SH-SY5Y (cell line): ENCODE measurements around the gene COX7B2.

Source experiments
- GATA2 ChIP-seq: IDR thresholded peaks from 2 replicates; pipeline ENCODE4 v1.6.1; 2011; ENCODE audit warnings: mild to moderate bottlenecking, low read depth, low read length
- GATA3 ChIP-seq: IDR thresholded peaks from 2 replicates; pipeline ENCODE4 v1.6.1; 2011; ENCODE audit warnings: low read depth, mild to moderate bottlenecking, low read length, moderate library complexity

Gene COX7B2

DNA sequence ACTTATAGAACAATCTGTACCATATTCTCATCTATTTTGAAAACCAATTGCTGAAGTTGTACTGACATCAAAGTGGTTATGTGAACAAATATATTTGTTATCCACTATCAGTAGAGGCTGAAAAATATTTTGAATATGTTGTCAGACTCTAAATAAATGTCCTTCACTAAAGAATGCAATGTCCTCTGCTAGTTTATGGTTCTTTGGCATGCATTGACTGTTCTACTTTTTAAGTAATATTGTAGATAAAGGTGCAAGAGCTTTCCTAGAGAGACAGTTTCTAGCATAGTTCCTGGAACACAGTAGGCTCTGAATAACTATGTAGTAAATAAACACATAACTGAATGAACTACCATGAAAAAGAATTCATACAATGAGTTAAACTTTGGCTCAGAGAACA, 18.2 kb upstream of the COX7B2 start:
- TF ChIP-seq GATA2 (no peak), GATA3 (no peak)

DNA sequence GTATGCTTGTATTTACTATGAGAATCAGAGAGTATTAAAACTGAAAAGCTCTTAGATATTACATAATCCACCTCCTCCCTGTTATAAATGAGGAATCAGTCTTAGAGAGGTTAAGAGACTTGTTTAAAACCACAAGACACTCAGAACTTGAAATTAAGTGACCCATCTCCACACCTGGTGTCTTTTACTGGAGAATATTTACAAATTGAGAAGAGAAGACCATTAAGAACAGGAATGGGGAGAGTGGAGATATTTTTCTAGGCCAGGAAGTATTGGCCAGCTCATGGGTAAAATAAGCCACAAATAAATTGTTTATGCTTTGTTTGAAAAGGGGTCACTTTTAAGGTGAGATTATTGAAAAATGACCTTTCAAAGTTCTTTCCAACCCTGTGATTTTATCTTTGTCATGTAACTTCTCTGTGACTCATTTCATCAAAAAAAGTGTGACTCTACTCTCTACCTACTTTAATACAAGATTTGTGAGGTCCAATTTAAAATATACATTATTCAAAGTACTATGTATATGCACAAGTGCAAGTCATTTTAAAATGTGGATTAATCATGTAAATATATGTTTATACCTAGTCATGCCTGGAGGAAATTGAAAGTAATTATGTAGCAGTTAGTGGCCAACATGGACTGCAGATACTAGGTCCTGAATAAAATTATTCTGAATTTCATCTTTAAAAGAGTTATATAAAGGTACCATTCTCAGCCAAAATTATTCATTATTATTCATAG, 15.9 kb upstream of the COX7B2 start:
- TF ChIP-seq GATA2 (no peak), GATA3 (no peak)

DNA sequence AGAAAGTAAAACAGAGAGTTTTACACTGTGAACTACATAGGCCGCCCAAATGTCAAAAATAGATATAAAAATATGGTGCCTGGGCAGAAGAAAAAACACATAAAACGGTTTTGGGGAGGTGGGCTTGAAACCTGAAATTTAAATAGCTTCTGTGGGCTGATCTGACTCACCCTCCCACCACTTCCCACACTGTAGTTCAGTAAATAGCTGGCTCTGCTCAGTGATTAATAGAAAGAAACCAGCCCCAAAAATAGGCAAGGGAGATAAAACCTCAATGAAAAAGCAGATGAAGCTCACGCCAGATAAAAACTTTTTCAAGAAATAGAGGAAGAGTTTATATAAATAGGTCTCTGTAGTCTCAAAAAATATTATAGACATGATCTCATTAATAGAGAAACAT, 13.2 kb upstream of the COX7B2 start:
- TF ChIP-seq GATA2 (no peak), GATA3 (no peak)

DNA sequence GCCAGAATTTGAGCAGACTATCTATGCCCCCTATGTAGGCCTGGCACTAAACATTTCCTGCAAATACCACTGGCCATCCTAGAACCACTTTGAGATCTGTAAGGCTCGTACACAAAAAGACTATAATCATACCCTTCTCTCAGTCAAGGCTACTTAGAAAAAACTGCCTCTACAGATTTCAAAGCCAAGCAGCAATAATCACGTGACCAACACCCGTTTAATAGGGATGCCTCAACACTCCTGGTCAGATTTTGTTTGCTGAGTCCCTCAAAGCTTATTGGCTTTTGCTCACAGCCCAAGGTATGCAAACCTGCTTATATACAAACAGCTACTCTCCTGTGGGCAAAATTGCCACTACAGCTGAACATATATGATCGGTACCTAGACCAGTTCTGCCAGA, 897 bp downstream of the COX7B2 start:
- TF ChIP-seq GATA3 (no peak), GATA2 (no peak)

DNA sequence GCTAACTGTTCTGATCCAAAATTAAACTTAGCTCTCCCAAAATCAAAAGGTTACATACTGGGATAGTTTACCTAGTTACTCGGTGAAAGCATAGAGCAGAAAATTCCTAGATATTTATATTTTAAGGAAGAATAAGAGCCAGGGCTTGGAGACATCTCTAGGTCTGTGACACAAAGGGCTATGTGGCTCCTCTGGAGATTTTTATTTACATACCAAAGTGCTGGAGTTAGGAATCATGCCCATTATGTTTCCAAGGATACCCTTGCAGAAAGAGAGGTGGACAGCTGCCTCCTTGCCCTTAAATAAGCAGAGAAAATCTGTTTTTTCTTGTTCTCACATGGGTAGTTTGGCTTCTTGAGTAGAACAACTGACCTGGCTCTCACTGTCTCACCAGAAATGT, 9.0 kb downstream of the COX7B2 start:
- TF ChIP-seq GATA2 (no peak), GATA3 (no peak)

DNA sequence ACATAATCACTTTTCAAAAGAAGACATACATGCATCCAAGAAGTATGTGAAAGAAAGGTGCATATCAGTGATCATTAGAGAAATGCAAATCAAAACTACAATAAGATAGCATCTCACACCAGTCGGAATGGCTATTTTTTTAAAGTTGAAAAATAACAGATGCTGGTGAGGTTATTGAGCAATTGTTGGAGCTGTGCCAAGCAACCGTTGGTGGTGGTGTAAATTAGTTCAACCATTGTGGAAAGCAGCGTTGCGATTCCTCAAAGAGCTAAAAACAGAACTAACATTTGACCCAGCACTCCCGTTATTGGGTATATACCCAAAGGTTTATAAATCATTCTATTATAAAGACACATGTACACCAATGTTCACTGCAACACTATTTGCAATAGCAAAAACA, 14.2 kb downstream of the COX7B2 start:
- no peak for TF ChIP-seq GATA2
- no peak for TF ChIP-seq GATA3

DNA sequence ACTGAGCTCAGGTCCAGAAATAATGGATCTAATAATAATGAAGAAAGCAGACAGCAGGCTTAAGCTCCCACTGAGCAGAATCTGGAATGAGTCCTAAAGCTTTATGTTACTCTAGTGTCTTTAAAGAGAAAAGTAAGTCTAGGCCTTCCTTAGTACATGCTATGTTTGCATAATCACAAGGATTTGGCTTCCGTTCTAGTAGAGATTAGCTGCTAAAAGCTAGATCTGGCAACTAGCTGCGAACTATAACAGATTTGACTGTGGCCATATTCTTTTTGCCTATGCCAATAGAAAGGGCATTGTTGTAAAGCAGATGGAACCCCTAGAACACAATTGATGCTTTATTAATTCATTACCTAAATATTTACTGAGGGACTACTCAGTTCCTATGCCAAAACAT, 19.0 kb downstream of the COX7B2 start:
- no peak for TF ChIP-seq GATA2
- TF ChIP-seq GATA3: no peak

DNA sequence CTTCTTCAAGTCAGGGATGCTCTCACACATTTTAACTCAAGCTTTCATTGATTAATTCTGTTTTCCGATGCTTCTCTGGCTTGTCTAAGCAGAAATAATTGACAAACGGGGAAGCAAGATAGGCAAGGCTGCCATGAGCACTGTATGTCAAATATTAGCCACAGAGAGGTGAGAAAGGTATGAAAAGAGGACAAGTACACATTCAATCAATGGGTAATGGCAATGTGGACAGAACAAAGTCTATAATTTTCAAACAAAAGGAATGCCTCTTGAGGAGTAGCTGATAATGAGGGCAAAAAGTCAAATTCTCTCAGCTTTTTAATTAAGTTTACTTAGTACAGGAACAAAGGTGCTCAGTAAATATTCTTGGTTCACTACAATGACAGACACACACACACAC, 19.6 kb downstream of the COX7B2 start:
- TF ChIP-seq GATA2: no peak
- TF ChIP-seq GATA3: no peak

DNA sequence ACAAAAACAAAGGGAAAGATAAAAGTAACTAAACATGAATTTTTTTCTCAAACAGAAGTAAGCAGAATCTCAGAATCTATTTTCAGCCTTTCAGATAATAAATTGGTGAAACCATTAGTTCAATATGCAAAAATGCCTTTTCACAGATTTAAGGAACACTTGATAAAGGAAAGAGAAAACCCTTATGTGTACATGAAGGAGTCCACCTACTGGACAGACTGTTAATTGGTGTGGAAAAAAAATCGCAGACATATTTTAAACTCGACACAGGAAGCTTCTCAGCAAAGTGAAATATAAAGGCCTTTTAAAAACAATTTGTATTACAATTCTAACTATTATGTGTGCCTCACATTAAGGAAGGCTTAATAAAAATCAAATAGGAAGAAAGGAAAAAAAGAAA, 22.3 kb downstream of the COX7B2 start:
- TF ChIP-seq GATA2: no peak
- TF ChIP-seq GATA3: no peak

DNA sequence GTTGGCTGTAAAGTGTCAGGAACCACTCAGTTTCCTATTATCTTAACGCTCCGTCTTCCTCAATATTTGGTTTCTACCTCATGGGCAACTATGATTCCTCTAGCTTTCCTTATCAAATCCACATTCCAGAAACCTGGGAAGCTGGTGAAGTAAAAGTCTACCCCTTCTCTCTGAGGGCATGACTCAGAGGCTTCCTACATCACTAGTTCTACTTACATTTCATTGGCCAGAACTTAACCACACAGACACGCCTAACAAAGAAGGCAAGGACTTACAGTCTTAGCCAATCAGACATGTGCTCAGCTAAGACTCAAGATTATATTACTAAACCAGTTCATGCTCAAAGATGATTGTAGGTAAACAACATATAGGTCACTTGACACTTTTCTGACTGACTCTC, 30.4 kb downstream of the COX7B2 start:
- no peak for TF ChIP-seq GATA2

DNA sequence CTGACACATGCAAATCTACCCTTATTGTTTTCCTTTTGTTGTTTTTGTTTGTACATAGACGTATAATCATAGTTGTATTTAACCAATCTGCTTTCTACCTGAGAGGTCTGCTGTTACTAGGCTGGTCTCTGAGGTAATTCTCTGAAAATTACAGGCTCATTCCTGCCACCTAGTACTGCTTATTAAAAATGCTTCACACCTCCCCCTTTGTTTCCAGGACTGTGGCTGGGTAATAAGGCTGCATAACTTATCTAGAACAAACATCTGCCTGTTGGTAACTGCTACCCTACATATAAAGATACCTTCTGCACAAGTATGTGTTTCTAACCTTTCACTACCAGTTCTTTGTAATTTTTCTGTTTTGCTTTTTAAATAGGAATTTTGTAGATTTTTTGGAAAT, 34.2 kb downstream of the COX7B2 start:
- TF ChIP-seq GATA2 (no peak), GATA3 (no peak)

DNA sequence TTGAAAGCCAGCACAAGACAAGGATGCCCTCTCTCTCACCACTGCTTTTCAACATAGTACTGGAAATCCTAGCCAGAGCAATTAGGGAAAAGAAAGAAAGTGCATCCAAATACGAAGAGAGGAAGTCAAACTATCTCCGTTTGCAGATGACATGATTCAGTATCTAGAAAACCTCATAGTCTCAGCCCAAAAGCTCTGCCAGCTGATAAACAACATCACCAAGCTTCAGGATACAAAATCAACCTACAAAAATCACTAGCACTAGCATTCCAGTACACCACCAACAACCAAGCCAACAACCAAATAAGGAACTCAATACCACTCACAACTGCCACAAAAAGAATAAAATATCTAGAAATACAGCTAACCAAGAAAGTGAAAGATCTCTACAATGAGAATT, 38.6 kb downstream of the COX7B2 start:
- TF ChIP-seq GATA2 (no peak), GATA3 (no peak)

DNA sequence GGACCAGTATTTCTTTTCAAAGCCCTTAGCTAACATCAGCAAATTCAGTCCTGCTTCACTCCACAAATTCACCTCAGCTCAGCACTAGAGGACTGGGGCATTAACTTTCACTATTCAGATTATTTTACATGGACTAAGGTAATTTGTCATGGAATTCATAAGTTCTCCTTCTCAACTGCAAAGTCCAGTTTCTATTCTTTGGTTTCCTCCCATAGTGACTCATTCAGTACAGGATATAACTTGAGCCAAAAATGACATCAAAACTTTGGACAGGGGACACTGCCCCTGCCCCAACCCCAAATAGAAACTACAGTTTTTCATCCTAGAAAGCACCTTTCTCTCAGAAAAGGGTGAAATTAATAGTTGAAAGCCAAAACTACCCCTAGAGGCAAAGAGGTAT, 52.7 kb downstream of the COX7B2 start:
- no peak for TF ChIP-seq GATA2
- TF ChIP-seq GATA3: no peak

DNA sequence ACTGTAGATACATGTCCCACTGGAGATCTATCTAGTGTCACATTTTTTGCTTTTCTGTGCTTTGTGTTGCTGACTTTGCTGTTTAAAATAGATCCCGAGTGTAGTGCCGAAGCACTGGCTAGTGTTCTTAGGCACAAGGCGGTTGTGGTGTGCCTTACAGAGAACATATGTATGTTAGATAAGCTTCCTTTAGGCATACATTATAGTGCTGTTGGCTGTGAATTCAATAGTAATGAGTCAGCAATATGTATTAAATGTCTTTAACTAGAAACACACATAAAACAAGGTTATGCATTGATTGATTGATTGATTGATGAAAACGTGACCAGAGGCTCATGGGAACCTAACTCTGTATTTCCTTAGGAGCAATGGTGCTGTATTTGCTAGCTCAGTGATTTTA, 56.2 kb downstream of the COX7B2 start:
- TF ChIP-seq GATA2: no peak
- no peak for TF ChIP-seq GATA3

DNA sequence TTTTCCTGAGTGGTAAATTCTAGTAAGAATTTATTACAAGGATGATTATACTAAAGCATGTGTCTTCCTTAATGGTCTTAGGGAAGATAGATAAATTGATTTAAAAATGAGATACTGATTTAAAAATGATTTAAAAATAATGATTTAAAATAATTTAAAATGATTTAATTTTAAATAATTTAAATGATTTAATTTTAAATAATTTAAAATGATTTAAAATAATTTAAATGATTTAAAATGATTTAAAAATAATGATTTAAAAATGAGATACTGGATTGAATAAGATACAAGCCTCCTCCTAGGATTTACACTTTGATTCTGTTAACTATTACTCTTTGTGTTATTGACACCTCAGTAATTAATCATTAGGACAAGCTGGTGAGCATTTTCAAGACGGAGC, 59.0 kb downstream of the COX7B2 start:
- TF ChIP-seq GATA2 (no peak), GATA3 (no peak)

DNA sequence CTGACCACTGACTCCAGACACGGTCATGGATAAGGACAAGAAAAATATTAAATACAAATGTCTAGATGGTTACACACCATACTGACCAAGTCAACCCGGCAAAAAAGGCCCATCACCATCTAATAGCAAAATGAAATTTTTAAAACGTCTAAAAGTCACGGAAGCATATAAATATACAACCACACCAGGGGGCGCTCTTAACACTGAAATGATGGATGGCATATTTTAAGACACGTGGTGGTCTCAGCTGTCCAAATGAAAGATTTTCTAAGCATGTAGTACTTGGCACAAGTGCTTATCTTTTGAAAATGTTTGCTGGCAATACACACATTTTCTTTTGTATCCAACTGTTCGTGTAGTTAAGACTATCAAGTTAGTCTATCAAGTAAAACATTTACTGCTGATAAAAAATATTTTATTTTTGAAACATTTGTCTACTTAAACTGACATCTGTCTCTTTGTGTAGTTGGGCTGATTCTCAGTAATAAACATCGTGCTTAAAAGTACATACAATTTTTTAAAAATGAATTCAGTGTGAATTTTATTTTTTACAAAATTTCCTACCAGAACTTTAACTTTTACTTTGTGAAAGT, 64.6 kb downstream of the COX7B2 start:
- TF ChIP-seq GATA2 (no peak), GATA3 (no peak)

DNA sequence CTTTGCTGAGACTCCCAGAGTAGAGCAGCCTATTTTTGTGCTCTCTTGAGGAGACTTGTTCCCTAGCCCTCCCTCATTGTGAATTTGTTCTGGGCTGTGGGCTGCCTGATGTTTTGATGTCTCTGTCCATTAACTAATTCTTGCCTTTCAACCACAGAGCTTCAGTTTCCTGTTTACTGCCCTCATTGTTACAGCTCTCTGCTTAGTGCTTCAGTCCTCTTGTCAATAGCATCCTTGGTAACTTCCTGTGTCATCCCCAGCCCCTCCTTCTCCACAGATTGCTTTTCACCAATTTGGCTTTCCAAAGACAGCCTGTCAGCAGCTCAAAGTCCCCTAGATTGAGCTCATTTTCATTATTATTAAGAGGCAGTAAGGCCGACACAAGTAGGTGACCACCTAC, 69.9 kb downstream of the COX7B2 start:
- TF ChIP-seq GATA2: no peak
